Esophagus (tissue), 2 donors: ENCODE measurements around the gene DGUOK. TPM values are rescaled to one million over a fixed set of nuclear protein-coding genes. Genes with fewer than 3 reads are reported as not detected.

Experiments
- H3K27ac ChIP-seq, 2 donors: one replicate each; pipeline ENCODE4 v1.5.1; 2013; ENCODE audit warnings: low read depth in 2 of 2, mild to moderate bottlenecking in 2 of 2, inconsistent platforms in 1 of 2, low read length in 1 of 2, moderate library complexity in 1 of 2
- H3K27me3 ChIP-seq, 2 donors: one replicate each; pipeline ENCODE4 v1.6.1; 2013; ENCODE audit warnings: low read length in 2 of 2, control low read depth in 1 of 2, mild to moderate bottlenecking in 1 of 2; ENCODE audit not compliant: insufficient read depth in 2 of 2, control insufficient read depth in 1 of 2
- H3K36me3 ChIP-seq, 2 donors: one replicate each; pipeline ENCODE4 v1.6.1; 2013; ENCODE audit warnings: low read length in 1 of 2; ENCODE audit not compliant: control insufficient read depth in 2 of 2, insufficient read depth in 2 of 2
- H3K4me1 ChIP-seq, 2 donors: one replicate each; pipeline ENCODE4 v1.6.1; 2013; ENCODE audit warnings: low read length in 1 of 2; ENCODE audit not compliant: control insufficient read depth in 2 of 2, insufficient read depth in 2 of 2
- H3K4me3 ChIP-seq, 2 donors: one replicate each; pipeline ENCODE4 v1.5.1; 2013; ENCODE audit warnings: low read length in 2 of 2, mild to moderate bottlenecking in 2 of 2, low read depth in 1 of 2, moderate library complexity in 1 of 2
- H3K9me3 ChIP-seq, 2 donors: one replicate each; pipeline ENCODE4 v1.6.1; 2013; ENCODE audit warnings: mild to moderate bottlenecking in 2 of 2, low read depth in 1 of 2, low read length in 1 of 2, moderate library complexity in 1 of 2; ENCODE audit not compliant: control insufficient read depth in 2 of 2, insufficient read depth in 1 of 2
- WGBS, 2 donors: extraction: QIAGEN DNeasy Blood & Tissue Kit; methylation state at CpG; one replicate each; pipeline ENCODE4 v1.1.7; 2013; 5-methylcytosine and 5-hydroxymethylcytosine counted together
- polyA plus RNA-seq, 2 donors: library from polyadenylated mRNA; stranded (reverse); fragments of 200-250 nt; gene quantifications; one replicate each; pipeline ENCODE4 v1.2.3, GENCODE V29; 2013
- donor health status: healthy with polysubstance abuse.
- donor health status: Bipolar disorder and iron deficiency.

The DGUOK gene
- polyA plus RNA-seq, 2 donors = 42.8 to 45.6 TPM

DNA sequence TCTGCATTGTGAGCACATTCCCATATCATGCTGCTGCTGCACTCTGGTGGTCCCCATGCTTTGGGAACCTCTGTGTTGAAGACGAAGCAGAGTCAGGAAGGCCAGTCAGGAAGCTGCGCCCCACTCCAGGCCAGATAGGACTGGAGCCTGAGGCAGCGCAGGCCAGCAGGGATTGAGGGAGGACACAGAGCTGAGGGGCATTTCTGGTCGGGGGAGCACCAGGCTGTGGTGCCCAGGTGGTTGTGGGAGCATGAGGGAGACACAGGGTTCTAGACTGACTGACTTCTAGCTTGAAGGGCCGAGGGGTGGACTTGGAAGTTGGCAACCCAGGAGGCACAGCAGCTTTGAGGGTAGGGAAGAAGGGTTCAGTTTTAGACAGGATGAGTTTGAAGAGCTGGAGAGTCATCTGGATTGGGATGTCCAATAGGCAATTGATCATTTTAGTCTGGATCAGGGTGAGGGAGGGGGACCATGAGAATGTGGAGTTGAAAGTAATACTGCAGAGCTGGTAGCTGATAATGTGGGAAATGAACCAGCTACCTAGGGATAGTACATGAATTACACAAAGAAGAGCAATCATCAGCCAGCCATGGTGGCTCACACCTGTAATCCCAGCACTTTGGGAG is 35.3 kb upstream of the DGUOK start:
- Histone ChIP-seq H3K27ac (peak overlapping the region; percentile 21 to 53), H3K9me3 (no peaks in the 10 kb centered on the region), H3K4me3 (no peak overlapping the region), H3K4me1 (no peaks in the 10 kb centered on the region), H3K36me3 (no peaks in the 10 kb centered on the region), H3K27me3 (no peaks in the 10 kb centered on the region)
- 79 to 88% methylated on average over 5 of the region's 5 CpGs for WGBS, 2 donors

DNA sequence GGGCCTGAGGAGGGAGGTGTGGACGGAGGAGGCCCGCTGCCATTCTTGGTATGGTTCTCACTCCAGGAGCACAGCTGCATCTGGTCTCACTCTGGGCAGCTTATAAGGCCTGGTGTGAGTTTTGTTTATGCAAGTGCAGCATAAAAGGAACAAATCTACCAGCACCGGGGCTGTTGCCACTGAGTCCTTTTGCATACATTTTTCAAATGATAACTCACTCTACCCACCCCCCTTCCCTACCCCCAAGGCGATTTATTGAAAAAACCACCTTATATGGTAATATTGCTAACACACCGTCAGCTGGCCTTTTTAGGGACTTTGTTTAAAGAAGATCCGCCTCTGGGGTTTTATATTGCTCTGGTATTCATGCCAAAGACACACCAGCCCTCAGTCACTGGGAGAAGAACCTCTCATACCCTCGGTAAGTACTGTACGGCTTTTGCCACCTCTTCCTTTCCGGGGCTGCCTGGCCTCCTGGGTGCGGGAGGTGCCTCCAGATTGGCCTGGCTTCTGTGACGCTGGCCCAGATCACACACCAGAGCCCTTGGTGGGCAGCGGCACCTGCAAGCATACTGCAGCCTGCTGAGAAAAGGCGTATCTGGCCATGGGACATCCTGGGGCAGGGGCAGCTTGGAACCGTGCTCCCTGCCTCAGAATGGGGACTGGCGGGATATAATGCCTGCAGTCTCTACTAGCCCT is 33.9 kb upstream of the DGUOK start, which contains the start of gene ACTG2:
Gene ACTG2 (plus strand): TSS at position 378 of the 699 bp plus-strand sequence. CDS start 8,304 bp downstream, outside the sequence.
- Histone ChIP-seq H3K9me3 (no peaks in the 10 kb centered on the region), H3K4me1 (no peaks in the 10 kb centered on the region), H3K4me3 (peak within 1 kb of the TSS; percentile 35 to 40), H3K27ac (peak within 1 kb of the TSS; percentile 60 to 86), H3K36me3 (no peaks in the 10 kb centered on the region), H3K27me3 (no peaks in the 10 kb centered on the region)
- WGBS, 2 donors = 67 to 68% methylated on average over 15 of the region's 15 CpGs

DNA sequence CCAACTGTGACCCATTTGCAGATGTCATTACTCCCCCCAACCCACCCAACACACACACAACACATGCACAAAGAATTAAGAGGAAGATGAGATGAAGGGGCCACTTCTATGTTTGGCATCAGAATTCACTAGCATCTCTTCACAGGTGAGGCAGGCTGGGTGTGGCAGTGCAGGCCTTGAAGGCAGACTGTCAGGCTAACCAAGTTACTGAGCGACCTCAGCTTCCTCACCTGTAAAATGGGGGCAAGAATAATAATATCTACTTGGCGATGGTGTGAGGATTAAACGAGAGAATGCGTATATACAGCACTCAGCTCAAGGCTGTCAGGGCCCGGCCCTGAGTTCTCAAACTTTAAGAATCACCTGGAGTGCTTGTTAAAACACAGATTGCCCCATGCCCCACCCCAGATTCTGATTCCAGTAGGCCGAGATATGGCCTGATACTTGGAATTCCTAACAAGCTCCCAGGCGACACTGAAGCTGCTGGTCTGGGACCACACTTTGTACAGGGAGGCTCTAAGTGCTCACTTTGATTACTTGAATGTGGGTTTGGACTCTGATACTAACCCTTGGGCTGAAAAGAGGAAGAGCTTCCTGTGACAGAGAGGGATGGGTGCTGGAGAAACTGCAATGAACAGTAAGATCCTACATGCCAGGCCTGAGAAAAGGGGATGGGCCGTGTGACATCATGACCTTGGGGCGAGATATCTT is 32.8 kb upstream of the DGUOK start:
- Histone ChIP-seq H3K36me3 (no peaks in the 10 kb centered on the region), H3K9me3 (no peaks in the 10 kb centered on the region), H3K4me3 (peak overlapping the region; percentile 35 to 40), H3K27me3 (no peaks in the 10 kb centered on the region), H3K4me1 (no peaks in the 10 kb centered on the region), H3K27ac (peak overlapping the region; percentile 60 to 86)
- 80 to 81% methylated on average over 9 of the region's 9 CpGs for WGBS, 2 donors

DNA sequence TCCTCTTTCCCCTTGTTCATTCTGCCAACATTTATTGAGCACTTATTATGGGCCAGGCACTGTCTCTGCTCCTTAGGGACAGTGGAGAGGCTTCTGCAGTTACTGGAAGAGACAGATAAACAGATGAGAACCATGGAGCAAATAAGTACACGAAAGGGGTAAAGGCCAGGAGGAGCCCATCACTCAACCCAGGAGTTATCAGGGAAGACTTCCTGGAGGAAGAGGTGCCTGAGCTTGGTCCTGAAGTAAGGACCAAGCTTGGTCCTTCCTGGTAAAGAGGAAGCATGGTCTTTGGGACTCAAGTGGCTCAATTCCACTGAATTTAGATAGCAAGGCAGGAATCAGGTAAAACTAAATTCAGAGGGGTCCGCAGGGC is 32.2 kb upstream of the DGUOK start:
- WGBS, 2 donors = 80 to 89% methylated on average over 2 of the region's 2 CpGs
- Histone ChIP-seq H3K36me3 (no peaks in the 10 kb centered on the region), H3K9me3 (no peaks in the 10 kb centered on the region), H3K27ac (peak overlapping the region; percentile 60 to 86), H3K27me3 (no peaks in the 10 kb centered on the region), H3K4me1 (no peaks in the 10 kb centered on the region), H3K4me3 (peak overlapping the region; percentile 40 to 47)

DNA sequence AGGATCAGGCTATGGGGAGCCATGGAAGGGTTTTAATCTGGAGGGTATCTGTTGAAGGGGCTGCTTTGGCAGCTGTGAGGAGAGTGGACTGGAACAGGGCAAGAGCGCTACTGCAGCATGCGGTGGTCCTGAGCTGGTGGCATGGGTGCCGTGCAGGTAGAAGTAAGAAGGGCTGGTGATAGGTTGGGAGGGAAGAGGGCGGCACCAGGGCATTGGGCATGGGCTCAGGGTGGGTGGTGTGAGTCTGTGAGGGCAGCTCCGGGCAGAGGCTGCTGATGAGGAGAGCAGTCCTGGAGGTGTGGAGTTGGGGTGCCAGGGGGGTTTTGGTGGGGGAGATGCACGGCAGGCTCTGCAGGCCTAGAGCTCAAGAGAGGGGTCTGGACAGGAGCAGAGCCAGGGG is 31.8 kb upstream of the DGUOK start:
- no peaks in the 10 kb centered on the region for H3K27me3 ChIP-seq
- no peaks in the 10 kb centered on the region for H3K36me3 ChIP-seq
- WGBS, 2 donors = 70 to 76% methylated on average over 6 of the region's 6 CpGs
- no peaks in the 10 kb centered on the region for H3K9me3 ChIP-seq
- no peaks in the 10 kb centered on the region for H3K4me1 ChIP-seq
- peak overlapping the region; percentile 60 to 86 for H3K27ac ChIP-seq
- H3K4me3 ChIP-seq = peak overlapping the region; percentile 40 to 47

DNA sequence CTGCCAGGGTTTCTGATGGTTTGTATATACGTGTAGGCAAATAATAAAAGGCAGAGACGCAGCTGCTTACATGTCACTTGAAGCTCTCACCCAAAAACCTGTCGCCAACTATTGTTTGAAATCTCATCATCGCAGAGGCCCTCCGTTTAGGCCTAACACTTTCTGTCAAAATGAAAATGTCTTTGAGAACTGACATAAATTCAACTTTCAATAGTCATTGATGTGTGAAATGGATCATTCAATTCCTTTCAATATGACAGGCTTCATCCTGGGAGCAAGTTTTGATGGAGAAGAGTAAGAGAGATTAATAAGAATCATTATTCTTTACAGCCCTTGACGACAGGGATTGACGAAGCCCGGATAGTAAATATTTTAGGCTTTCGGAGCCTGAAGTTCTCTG is 31.2 kb upstream of the DGUOK start:
- whole genome bisulfite sequencing, 2 donors = 63 to 69% methylated on average over 9 of the region's 9 CpGs
- Histone ChIP-seq H3K27me3 (no peaks in the 10 kb centered on the region), H3K36me3 (no peaks in the 10 kb centered on the region), H3K9me3 (no peaks in the 10 kb centered on the region), H3K27ac (peak overlapping the region in 1 of 2 donors; percentile 29), H3K4me3 (peak overlapping the region in 1 of 2 donors; percentile 40), H3K4me1 (no peaks in the 10 kb centered on the region)

DNA sequence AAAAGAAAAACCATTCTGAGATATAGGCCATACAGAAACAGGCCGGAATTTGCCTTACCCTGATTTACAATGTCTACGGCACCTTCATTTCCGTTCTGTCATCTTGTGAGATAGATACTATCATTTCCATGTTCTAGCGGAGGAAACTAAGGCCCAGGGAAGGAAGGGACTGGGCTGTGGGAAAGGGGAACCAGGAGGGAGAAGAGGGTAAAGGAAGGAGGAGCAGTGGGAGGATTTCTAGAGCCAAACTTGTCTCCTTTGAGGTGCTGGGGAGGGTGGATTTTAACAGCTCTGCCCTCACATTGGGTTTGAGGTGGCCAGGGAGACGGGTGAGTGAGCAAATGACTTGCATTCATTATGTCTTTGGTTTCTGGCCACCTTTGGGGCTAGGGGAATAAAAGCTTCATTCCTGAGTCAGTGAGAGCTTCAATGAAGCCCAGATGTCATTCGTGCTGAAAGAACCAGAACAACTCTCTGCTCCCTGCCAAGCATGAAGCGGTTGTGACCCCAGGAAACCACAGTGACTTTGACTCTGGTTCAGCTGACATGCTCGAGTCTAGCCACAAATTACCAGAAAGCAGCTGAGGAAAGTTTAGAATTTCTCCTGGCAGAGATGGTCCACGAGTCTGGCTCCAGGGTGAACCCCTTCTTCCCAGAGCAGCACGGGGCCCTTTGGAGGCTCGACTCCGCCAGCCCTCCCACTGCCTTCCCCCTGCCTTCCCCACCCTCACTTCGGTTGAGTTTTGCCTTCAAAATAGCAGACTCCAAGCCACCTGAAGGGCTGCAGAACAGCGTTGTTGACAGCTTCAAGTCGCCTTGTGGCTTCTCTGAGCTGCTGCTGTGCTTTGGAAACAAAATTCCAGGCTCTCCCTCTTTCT is 30.1 kb upstream of the DGUOK start:
- Histone ChIP-seq H3K9me3 (no peaks in the 10 kb centered on the region), H3K4me3 (peak overlapping the region; percentile 8 to 40), H3K27me3 (no peaks in the 10 kb centered on the region), H3K36me3 (no peaks in the 10 kb centered on the region), H3K4me1 (no peaks in the 10 kb centered on the region), H3K27ac (peak overlapping the region; percentile 37 to 82)
- WGBS, 2 donors = 54 to 57% methylated on average over 15 of the region's 15 CpGs

DNA sequence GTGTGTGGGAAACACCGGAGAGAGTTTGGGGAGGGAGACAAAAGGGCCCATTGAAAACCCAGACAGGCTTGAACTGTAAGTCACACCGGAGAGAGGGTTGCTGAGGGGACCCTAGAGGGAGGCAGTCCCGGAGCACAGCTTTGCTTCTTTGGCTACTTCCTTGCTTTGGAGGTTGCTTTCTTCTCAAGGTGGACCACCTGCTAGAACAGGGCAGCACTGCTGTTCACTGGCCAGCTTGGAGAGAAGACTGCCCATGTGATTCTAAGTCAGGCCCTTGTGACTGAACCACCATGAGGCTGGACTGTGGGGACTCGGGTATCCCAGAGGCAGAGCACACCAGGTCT is 29.5 kb upstream of the DGUOK start:
- 65 to 73% methylated on average over 4 of the region's 4 CpGs for WGBS, 2 donors
- no peaks in the 10 kb centered on the region for H3K27me3 ChIP-seq
- H3K27ac ChIP-seq = peak overlapping the region; percentile 37 to 82
- H3K9me3 ChIP-seq = no peaks in the 10 kb centered on the region
- no peaks in the 10 kb centered on the region for H3K36me3 ChIP-seq
- H3K4me1 ChIP-seq = no peaks in the 10 kb centered on the region
- H3K4me3 ChIP-seq = peak overlapping the region in 1 of 2 donors; percentile 40

DNA sequence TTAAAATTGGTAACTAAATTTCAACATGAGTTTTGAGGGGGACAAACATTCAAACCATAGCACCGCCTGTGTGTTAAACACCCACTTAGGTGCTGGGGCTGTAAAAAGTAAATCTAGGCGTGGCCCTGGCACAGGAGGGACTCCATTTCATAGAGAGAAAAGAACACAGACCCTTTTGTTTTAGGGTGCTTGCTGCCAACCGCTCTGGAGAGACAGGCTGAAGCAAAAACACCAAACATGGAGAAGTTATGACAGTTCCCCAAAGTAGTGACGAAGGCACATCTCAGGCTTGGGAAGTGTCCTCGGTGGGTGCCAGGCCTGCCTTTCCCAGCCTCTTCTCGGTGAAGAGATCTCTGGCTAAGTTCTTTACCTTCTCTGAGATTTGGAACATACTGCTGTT is 28.7 kb upstream of the DGUOK start:
- Histone ChIP-seq H3K4me1 (no peaks in the 10 kb centered on the region), H3K9me3 (no peaks in the 10 kb centered on the region), H3K36me3 (no peaks in the 10 kb centered on the region), H3K27ac (peak overlapping the region in 1 of 2 donors; percentile 24), H3K4me3 (peak overlapping the region in 1 of 2 donors; percentile 40), H3K27me3 (no peaks in the 10 kb centered on the region)
- 61 to 63% methylated on average over 6 of the region's 6 CpGs for WGBS, 2 donors
